GM12878 (cell line): ENCODE measurements around the gene CRACDL. TPM values are rescaled to one million over a fixed set of nuclear protein-coding genes. Genes with fewer than 3 reads are reported as not detected.

Source experiments
- ATAC-seq: fragments of 200-7000 bp; cut with Tn5 transposase; 3 replicates; pipeline ENCODE4 v1.9.1; 2020; ENCODE audit warnings: mild to moderate bottlenecking, moderate library complexity
- BruUV-seq: library from RNA; stranded (reverse); fragments of 400-500 nt; replicated peaks from 2 replicates; lab custom pipeline; 2021; lab: Mats Ljungman, UMichigan
- CTCF ChIA-PET: fragments of 300-600 bp; sonication (Branson Sonifier 250); formaldehyde crosslinking; extraction: SDS; loops from one replicate; lab custom pipeline; 2021; ENCODE audit warnings: inconsistent platforms; lab: Yijun Ruan, JAX
- POLR2A ChIA-PET: fragments of 350-600 bp; formaldehyde crosslinking; extraction: SDS; loops from one replicate; lab custom pipeline; 2021; ENCODE audit warnings: inconsistent platforms; lab: Charles Lee
- RAD21 ChIA-PET: fragments of 300-600 bp; sonication (Branson Sonifier 250); formaldehyde crosslinking; loops from one replicate; lab custom pipeline; 2023; ENCODE audit warnings: antibody characterized with exemption; ENCODE audit not compliant: unreplicated experiment; lab: Charles Lee
- SMC1A ChIA-PET: fragments of 300-600 bp; sonication (Branson Sonifier 250); formaldehyde crosslinking; loops from one replicate; lab custom pipeline; 2023; ENCODE audit not compliant: unreplicated experiment, uncharacterized antibody; lab: Charles Lee
- DNase-seq: peaks from one replicate; pipeline ENCODE4 v3.0.0-alpha.2; 2011; ENCODE audit warnings: low read depth, low spot score
- FAIRE-seq: peaks from 3 replicates; lab custom pipeline; 2011; peaks lifted over from hg19 to GRCh38; lab: Jason Lieb, UNC
- H2AFZ ChIP-seq: 2 replicates; pipeline ENCODE4 v1.6.0; 2011; ENCODE audit warnings: low read depth, low read length, control low read depth; ENCODE audit not compliant: control insufficient read depth
- H3K27ac ChIP-seq: 2 replicates; pipeline ENCODE4 v1.5.1; 2011; ENCODE audit warnings: control low read depth; ENCODE audit not compliant: control insufficient read depth, insufficient read depth
- H3K27me3 ChIP-seq, 2 experiments: replicated peaks in 1 of 2; 2 replicates each; pipeline versions ENCODE4 v1.6.0 to v1.6.1; 2011; ENCODE audit warnings: low read length in 1 of 2; ENCODE audit not compliant: control insufficient read depth in 2 of 2, insufficient read depth in 2 of 2
- H3K36me3 ChIP-seq, 2 experiments: 2 replicates each; pipeline ENCODE4 v1.5.1; 2011; ENCODE audit warnings: low read length in 1 of 2; ENCODE audit not compliant: control insufficient read depth in 2 of 2, insufficient read depth in 2 of 2
- H3K4me1 ChIP-seq: 2 replicates; pipeline ENCODE4 v1.6.1; 2011; ENCODE audit warnings: mild to moderate bottlenecking, low read length, moderate library complexity, mixed read lengths; ENCODE audit not compliant: control insufficient read depth, insufficient read depth
- H3K4me2 ChIP-seq: 2 replicates; pipeline ENCODE4 v1.6.0; 2011; ENCODE audit warnings: control low read depth; ENCODE audit not compliant: control insufficient read depth, insufficient read depth
- H3K4me3 ChIP-seq: fragments of 200-600 bp; sonication (generic); 2 replicates; pipeline ENCODE4 v1.5.1; 2016
- H3K79me2 ChIP-seq: 2 replicates; pipeline ENCODE4 v1.6.0; 2011; ENCODE audit warnings: low read length; ENCODE audit not compliant: control insufficient read depth, insufficient read depth
- H3K9ac ChIP-seq: 2 replicates; pipeline ENCODE4 v1.8.0; 2011; ENCODE audit warnings: low read length, control low read depth, mixed read lengths; ENCODE audit not compliant: control insufficient read depth, insufficient read depth
- H3K9me3 ChIP-seq: replicated peaks from 3 replicates; pipeline ENCODE4 v1.5.1; 2011; ENCODE audit warnings: mild to moderate bottlenecking, low read length; ENCODE audit not compliant: control insufficient read depth, insufficient read depth
- H4K20me1 ChIP-seq: 2 replicates; pipeline ENCODE4 v1.6.0; 2011; ENCODE audit not compliant: control insufficient read depth, insufficient read depth
- HSF1 ChIP-seq: fragments of 150-350 bp; IDR thresholded peaks from 2 replicates; pipeline ENCODE4 v1.6.1; 2014; ENCODE audit warnings: mild to moderate bottlenecking, low read depth, low read length
- MYB ChIP-seq: fragments of 150-350 bp; IDR thresholded peaks from 2 replicates; pipeline ENCODE4 v1.6.1; 2014; ENCODE audit warnings: mild to moderate bottlenecking, low read depth, low read length, borderline replicate concordance
- NR2C1 ChIP-seq: fragments of 450-650 bp; IDR thresholded peaks from 2 replicates; pipeline ENCODE4 v1.6.1; 2017; ENCODE audit warnings: antibody characterized with exemption, mild to moderate bottlenecking, moderate library complexity
- NR2F1 ChIP-seq: fragments of 450-650 bp; conservative IDR thresholded peaks from 2 replicates; pipeline ENCODE4 v1.6.1; 2017; ENCODE audit warnings: mild to moderate bottlenecking
- NRF1 ChIP-seq: conservative IDR thresholded peaks from 2 replicates; pipeline ENCODE4 v1.6.1; 2011; ENCODE audit warnings: mild to moderate bottlenecking, low read depth, low read length, improper control_type of control experiment
- RBBP5 ChIP-seq: fragments of 200-600 bp; sonication (generic); conservative IDR thresholded peaks from 2 replicates; pipeline ENCODE4 v1.6.1; 2016
- SIN3A ChIP-seq: IDR thresholded peaks from 2 replicates; pipeline ENCODE4 v1.6.1; 2012; ENCODE audit warnings: low read depth, low read length, improper control_type of control experiment
- SMARCA5 ChIP-seq: fragments of 450-650 bp; IDR thresholded peaks from 2 replicates; pipeline ENCODE4 v1.6.1; 2017; ENCODE audit warnings: mild to moderate bottlenecking
- SMC3 ChIP-seq: IDR thresholded peaks from 2 replicates; pipeline ENCODE4 v1.6.1; 2011; ENCODE audit warnings: low read length, improper control_type of control experiment, borderline replicate concordance
- SREBF1 ChIP-seq: IDR thresholded peaks from 2 replicates; pipeline ENCODE4 v1.6.1; 2012; ENCODE audit warnings: mild to moderate bottlenecking, low read length
- STAT1 ChIP-seq: fragments of 450-650 bp; conservative IDR thresholded peaks from 2 replicates; pipeline ENCODE4 v1.6.1; 2014; ENCODE audit warnings: antibody characterized with exemption, mild to moderate bottlenecking
- SUZ12 ChIP-seq: fragments of 200-600 bp; sonication (generic); IDR thresholded peaks from one replicate; pipeline ENCODE4 v1.6.1; 2018; ENCODE audit warnings: antibody characterized with exemption, mild to moderate bottlenecking; ENCODE audit not compliant: unreplicated experiment
- ZBTB4 ChIP-seq: fragments of 450-650 bp; formaldehyde crosslinking; IDR thresholded peaks from 2 replicates; pipeline ENCODE4 v1.4.0; 2022; ENCODE audit warnings: mild to moderate bottlenecking, moderate library complexity
- WGBS: methylation state at CpG from one replicate; pipeline ENCODE4 v1.1.6; 2016; ENCODE audit warnings: low lambda C conversion rate; ENCODE audit not compliant: insufficient replicate concordance, insufficient coverage; ENCODE audit errors: missing lambda C conversion rate; 5-methylcytosine and 5-hydroxymethylcytosine counted together
- in situ Hi-C: fragments of 300-500 bp; cut with MboI; formaldehyde crosslinking; loops from 9 replicates; pipeline ENCODE4 v1.14.3; 2018; ENCODE audit warnings: mixed read lengths
- intact Hi-C: fragments of 100-400 bp; cut with micrococcal nuclease; formaldehyde crosslinking; loops from one replicate; pipeline ENCODE4 v1.14.2; 2022; ENCODE audit not compliant: unreplicated experiment
- polyA plus RNA-seq, 11 experiments: library from polyadenylated mRNA; depleted of rRNA in 4 of 11; unstranded in 6 of 11; stranded (reverse) in 5 of 11; fragments of >200 nt; fragmentation: Nextera tagmentation in 4 of 11; fragmentation: Illumina TruSeq in 1 of 11; extraction: Ambion mirVana in 4 of 11; extraction: Trizol in 1 of 11; gene quantifications; 1 replicate in 1 of 11; 2 replicates in 10 of 11; pipeline versions ENCODE4 v1.2.1 to v1.2.3, GENCODE V29; 2011 to 2016; ENCODE audit warnings: inconsistent platforms in 2 of 11, missing spikeins in 2 of 11, low read depth in 1 of 11
- total RNA-seq, 4 experiments: library from RNA; depleted of rRNA in 3 of 4; stranded (reverse); fragments of >200 nt in 3 of 4; fragmentation: Illumina TruSeq in 1 of 4; extraction: Trizol in 1 of 4; gene quantifications; 2 replicates each; pipeline versions ENCODE4 v1.2.1 to v1.2.3, GENCODE V29; 2013 to 2021
- TF ChIP-seq, protein P1 (sequence below): fragments of 450-650 bp; conservative IDR thresholded peaks from 2 replicates; pipeline ENCODE4 v1.6.1; 2017; ENCODE audit warnings: mild to moderate bottlenecking, moderate library complexity

Gene CRACDL
- total and polyA plus RNA-seq, 10 of the 15 experiments (the other 5 are each of a cell fraction or from before 2014, with no cell fraction given) = 0.03 to 0.72 (median 0.14) TPM

GRCh38 chr2:98751748-98752147, 184.3 kb downstream of the CRACDL start (continued):
- TF ChIP-seq ZBTB4 (no peak), NR2F1 (no peak)

- ChIA-PET RAD21 (no interaction called here), SMC1A (interaction anchor here (1.3 to 1.4 kb wide), 2 partner anchors 19 to 30 kb away, joined by 5 read pairs; no protein-coding TSS in a partner anchor), CTCF (no interaction called here), POLR2A (no interaction called here)
- Histone ChIP-seq H3K9me3 (no peaks in the 10 kb centered on the region; the same call in 1 of the 3 replicates), H3K4me3 (no peak overlapping the region), H3K4me1 (peaks cover 20% of the 10 kb centered on the region), H3K36me3 (no peaks in the 10 kb centered on the region), H2AFZ (no peak overlapping the region), H3K9ac (no peak overlapping the region), H3K79me2 (no peaks in the 10 kb centered on the region), H3K27me3 (no peaks in the 10 kb centered on the region), H3K27ac (no peak overlapping the region), H4K20me1 (no peaks in the 10 kb centered on the region), H3K4me2 (no peak overlapping the region)
- WGBS = 88% methylated on average over 9 of the region's 9 CpGs
- DNase-seq (no peak), FAIRE-seq (no peak), ATAC-seq (no peak)
- in situ Hi-C loops = no loop called here
- intact Hi-C loops = no loop called here
- BruUV-seq = no TSS peak
- TF ChIP-seq STAT1 (no peak), NR2C1 (no peak), MYB (no peak), SUZ12 (no peak), SREBF1 (no peak), NRF1 (no peak), RBBP5 (no peak), SMARCA5 (no peak), HSF1 (no peak), SIN3A (no peak), SMC3 (no peak)
- TF ChIP-seq, protein P1, sequence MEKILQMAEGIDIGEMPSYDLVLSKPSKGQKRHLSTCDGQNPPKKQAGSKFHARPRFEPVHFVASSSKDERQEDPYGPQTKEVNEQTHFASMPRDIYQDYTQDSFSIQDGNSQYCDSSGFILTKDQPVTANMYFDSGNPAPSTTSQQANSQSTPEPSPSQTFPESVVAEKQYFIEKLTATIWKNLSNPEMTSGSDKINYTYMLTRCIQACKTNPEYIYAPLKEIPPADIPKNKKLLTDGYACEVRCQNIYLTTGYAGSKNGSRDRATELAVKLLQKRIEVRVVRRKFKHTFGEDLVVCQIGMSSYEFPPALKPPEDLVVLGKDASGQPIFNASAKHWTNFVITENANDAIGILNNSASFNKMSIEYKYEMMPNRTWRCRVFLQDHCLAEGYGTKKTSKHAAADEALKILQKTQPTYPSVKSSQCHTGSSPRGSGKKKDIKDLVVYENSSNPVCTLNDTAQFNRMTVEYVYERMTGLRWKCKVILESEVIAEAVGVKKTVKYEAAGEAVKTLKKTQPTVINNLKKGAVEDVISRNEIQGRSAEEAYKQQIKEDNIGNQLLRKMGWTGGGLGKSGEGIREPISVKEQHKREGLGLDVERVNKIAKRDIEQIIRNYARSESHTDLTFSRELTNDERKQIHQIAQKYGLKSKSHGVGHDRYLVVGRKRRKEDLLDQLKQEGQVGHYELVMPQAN = no peak
These were observed 185.3 kb downstream of the CRACDL start for GRCh38 chr2:98750593-98751282.
